GM18867 (cell line): ENCODE results near the gene MAGEA2.
A peak's percentile ranks its signal among the peaks of the same experiment; 100 is the strongest.
"Not testable (repeated sequence)": the region's sequence is repeated elsewhere in the genome, so short reads cannot be mapped to it uniquely, and the experiment has no call there.

Source experiments
- ATAC-seq: cut with Tn5 transposase; IDR thresholded peaks from one replicate; pipeline ENCODE4 v1.9.1; 2021; ENCODE audit warnings: mild to moderate bottlenecking, moderate library complexity; ENCODE audit not compliant: unreplicated experiment

Gene MAGEA2, protein sequence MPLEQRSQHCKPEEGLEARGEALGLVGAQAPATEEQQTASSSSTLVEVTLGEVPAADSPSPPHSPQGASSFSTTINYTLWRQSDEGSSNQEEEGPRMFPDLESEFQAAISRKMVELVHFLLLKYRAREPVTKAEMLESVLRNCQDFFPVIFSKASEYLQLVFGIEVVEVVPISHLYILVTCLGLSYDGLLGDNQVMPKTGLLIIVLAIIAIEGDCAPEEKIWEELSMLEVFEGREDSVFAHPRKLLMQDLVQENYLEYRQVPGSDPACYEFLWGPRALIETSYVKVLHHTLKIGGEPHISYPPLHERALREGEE

DNA sequence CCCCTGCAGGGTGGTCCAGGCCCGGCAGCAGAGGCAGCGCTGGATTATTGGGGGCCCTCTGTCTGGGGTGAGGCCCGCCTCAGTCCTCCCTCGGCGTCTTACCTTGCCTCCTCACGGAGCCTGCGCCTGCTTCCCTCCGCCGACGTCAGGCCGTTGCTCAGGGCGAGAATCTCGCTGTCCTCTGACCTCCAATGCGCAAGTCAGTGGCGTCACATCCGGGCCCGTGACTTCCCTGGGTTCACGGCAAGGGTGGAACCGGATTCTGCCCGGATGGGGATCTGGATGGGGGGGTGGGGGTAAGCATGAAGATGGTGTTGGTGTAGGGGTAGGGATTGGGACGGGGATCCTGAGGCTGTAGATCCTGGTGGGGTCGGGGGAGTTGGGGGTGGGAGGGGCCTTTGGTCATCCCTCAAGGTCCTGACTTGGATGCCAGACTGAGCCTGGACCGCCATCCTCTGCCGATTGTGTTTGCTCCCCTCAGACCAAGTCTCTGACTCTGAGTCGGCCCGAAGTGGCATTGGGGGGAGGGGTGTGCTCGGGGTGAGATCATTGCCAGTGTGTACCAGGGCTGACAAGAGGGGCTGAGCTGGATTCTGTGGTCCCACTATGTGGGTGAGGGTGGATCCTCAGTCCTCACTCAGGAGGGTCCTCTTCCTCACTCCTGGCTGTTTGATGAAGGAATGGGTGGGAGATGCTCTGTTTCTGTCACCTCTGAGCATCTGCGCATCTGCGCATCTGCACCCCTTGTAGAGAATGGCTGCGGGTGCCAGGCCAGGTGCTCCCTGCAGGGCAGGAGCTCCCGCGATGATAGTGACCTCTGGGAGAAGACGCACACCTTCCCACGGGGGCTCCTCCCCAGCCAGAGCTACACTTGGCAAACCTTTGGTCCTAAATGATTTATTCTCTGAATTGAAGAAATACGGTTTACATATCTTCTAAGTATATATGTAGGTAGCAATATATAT is at the start of gene MAGEA2:
Gene MAGEA2, minus strand, starts transcription at position 157 of the 965 bp plus-strand sequence. CDS start 2,479 bp downstream, outside the sequence.
- ATAC-seq: not testable (repeated sequence)

DNA sequence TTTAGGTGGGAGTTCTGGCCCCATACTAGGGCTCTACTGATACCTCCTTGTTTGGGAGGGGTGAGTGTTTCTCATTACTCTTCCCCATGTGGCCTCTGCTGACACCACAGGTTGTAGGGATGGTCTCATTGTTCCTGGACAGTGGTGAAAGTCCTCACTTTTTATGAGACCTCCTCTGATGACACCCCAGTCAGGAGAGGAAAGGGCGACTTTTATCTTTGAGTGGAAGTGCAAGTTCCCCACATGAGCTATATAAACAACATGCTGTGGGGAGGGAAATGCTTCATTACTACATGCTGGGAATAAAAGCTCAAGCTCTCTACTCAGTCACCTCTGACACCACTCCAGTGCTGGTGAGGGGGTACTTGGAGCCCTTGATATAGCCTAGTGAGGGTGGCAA is 45.3 kb upstream of the MAGEA2 start:
- ATAC-seq: no peak

DNA sequence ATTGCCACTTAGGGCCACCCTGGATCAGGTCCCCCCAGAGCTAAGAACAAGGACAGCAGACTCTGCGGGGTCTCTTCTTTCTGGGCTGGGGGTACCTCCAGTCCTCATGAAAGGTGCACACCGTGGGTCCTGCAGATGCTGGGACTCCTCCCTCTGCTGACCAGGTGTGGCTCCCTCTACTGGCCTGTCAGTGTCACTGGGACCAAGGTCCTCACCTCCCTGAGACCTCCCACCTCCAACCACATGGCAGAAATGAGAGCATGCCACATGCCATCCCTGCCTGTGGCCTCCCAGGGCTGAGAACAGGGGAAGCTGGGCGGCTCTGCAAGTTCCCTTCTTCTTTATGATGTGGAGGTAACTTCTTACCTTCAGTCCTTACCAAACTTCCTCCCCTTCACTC is 33.4 kb upstream of the MAGEA2 start:
- ATAC-seq: peak; percentile 94

DNA sequence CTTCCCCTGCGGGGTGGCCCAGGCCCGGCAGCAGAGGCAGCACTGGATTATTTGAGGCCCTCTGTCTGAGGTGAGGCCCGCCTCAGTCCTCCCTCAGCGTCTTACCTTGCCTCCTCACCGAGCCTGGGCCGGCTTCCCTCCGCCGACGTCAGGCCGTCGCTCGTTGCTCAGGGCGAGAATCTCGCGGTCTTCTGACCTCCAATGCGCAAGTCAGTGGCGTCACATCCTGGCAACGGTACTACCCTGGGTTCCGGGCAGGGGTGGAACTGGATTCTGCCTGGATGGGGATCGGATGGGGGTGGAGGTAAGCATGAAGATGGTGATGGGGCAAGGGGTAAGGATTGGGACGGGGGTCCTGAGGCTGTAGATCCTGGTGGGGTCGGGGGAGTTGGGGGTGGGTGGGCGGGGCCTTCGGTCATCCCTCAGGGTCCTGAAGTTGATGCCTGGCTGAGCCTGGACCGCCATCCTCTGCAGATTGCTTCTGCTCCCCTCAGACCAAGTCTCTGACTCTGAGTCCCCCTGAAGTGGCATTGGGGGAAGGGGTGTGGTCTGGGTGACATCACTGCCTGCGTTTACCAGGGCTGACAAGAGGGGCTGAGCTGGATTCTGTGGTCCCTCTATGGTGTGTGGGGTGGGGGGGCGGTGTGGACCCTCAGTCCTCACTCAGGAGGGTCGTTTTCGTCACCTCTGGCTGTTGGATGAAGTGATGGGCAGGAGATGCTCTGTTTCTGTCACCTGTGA is 16.1 kb upstream of the MAGEA2 start, which contains the start of gene MAGEA6:
Gene MAGEA6, minus strand, starts transcription at position 141 of the 741 bp plus-strand sequence. CDS start 2,039 bp downstream, outside the sequence.
- not testable (repeated sequence) for ATAC-seq

DNA sequence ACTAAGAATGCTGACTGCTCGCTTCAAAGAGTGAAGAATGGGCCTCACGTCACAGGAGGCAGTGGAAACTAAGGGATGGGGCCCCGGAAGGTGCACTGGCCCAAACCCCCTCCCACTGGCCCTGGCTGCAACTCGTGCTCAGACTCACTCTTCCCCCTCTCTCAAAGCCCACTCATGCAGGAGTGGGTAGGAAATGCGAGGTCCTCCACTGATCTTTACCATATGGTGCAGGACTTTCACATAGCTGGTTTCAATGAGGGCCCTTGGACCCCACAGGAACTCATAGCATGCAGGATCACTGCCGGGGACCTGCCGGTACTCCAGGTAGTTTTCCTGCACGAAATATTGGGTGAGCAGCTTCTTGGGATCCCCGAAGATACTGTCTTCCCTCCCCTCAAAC is 12.9 kb upstream of the MAGEA2 start:
- ATAC-seq: not testable (repeated sequence)

DNA sequence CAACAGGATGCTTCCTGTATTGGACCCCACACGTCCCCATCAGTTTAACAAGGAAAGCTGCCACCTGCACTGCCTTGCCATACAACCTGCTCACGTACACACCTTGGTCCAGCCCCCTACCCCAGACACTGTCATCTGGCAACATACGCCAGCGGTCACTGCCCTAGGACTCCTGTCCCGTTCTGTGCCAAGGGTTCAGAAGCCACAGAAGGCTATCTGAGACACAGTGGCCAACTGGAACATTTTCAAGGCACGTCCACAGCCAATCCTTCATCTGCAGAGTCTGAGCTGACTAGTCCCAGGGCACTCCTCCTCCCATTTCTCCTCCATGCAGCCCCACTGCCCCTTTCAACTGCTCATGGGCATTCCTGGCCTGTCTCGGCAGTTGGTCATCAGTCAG is 7.9 kb upstream of the MAGEA2 start:
- not testable (repeated sequence) for ATAC-seq

DNA sequence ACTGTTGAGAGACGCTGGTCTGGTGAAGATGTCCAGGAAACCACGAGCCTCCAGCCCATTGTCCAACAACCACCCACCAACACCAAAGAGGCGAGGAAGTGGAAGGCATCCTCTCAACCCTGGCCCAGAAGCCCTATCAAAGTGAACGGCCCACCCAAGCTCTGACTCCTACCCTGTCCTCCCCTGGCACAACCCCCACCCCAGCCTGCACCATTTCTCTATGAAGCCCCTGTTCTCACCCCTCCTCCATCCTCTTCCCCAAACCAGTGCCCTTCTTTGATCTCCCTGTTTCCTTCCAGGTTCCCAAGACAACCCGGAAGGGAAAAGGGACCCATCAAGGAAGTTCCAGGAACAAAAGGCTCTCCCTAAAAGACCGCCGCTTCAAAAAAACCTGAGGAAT is 5.9 kb upstream of the MAGEA2 start:
- ATAC-seq: not testable (repeated sequence)

DNA sequence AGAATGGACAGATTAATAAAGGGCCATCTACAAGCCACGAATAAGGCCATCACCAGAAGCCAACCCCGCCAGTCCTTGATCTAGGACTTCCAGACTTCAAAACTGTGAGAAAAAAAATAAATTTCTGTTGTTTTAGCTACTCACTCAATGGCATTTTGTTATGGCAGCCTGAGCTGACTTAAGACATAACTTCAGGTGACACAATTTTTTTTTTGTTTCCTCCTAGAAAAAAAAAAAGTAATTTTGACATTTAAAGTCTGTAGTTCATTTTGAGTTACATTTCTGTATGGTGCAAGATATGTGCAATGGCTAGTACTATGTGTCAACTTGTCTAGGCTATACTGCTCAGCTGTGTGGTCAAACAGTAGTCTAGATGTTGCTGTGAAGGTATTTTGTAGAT is 5.3 kb upstream of the MAGEA2 start, which contains the start of gene CSAG3:
Gene CSAG3, plus strand, starts transcription at position 301 of the 400 bp plus-strand sequence.
- not testable (repeated sequence) for ATAC-seq

DNA sequence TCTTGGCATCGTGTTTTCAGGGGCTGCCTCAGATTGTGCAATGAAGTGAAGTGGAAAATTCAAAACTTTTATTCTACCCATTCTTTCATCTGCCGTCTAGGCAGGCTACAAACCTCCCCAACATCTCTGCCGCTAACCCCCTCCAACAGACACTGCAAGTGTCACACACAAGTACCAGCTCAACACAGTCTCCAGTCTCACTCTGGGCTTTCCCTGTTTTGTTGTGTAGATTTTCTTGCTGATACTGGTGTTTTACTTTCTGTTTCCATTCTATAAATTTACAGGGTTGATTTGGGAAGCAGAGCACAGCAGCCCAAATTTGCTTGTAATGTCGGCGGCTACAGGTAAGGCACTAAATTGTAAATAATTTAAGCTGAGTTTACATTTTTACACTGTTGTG is 1.2 kb upstream of the MAGEA2 start:
- ATAC-seq: not testable (repeated sequence)

DNA sequence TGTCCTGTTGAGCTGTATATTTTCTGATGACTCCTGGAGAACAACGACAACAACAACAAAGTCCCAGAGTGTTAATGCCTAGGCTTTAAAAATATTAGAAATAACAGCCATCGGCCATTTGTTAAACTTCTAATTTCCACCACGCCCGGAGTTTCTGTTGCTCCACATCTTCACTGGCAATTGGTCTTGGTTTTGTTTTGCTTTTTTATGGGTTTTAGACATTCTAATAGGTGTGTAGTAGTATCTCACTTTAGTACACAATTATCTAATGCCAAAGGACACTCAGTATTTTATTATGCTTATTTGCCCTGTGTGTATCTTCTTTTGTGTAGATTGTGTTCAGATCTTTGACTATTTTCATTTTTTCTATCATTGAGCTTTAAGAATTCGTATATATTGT is 15.1 kb downstream of the MAGEA2 start:
- ATAC-seq: no peak

DNA sequence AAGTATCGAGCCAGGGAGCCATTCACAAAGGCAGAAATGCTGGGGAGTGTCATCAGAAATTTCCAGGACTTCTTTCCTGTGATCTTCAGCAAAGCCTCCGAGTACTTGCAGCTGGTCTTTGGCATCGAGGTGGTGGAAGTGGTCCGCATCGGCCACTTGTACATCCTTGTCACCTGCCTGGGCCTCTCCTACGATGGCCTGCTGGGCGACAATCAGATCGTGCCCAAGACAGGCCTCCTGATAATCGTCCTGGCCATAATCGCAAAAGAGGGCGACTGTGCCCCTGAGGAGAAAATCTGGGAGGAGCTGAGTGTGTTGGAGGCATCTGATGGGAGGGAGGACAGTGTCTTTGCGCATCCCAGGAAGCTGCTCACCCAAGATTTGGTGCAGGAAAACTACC is 17.1 kb downstream of the MAGEA2 start:
- ATAC-seq: not testable (repeated sequence)

DNA sequence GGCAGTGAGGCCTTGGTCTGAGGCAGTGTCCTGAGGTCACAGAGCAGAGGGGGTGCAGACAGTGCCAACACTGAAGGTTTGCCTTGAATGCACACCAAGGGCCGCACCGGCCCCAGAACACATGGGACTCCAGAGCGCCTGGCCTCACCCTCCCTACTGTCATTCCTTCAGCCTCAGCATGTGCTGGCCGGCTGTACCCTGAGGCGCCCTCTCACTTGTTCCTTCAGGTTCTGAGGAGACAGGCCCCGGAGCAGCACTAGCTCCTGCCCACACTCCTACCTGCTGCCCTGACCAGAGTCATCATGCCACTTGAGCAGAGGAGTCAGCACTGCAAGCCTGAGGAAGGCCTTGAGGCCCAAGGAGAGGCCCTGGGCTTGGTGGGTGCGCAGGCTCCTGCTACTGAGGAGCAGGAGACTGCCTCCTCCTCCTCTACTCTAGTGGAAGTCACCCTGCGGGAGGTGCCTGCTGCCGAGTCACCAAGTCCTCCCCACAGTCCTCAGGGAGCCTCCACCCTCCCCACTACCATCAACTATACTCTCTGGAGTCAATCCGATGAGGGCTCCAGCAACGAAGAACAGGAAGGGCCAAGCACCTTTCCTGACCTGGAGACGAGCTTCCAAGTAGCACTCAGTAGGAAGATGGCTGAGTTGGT is 17.7 kb downstream of the MAGEA2 start:
- ATAC-seq: no peak

DNA sequence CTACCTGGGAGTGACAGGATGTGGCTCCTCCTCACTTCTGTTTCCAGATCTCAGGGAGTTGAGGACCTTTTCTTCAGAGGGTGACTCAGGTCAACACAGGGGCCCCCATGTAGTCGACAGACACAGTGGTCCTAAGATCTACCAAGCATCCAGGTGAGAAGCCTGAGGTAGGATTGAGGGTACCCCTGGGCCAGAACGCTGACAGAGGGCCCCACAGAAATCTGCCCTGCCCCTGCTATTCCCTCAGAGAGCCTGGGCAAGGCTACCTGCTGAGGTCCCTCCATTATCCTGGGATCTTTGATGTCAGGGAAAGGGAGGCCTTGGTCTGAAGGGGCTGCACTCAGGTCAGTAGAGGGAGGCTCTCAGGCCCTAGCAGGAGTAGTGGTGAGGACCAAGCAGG is 18.5 kb downstream of the MAGEA2 start:
- ATAC-seq: no peak

DNA sequence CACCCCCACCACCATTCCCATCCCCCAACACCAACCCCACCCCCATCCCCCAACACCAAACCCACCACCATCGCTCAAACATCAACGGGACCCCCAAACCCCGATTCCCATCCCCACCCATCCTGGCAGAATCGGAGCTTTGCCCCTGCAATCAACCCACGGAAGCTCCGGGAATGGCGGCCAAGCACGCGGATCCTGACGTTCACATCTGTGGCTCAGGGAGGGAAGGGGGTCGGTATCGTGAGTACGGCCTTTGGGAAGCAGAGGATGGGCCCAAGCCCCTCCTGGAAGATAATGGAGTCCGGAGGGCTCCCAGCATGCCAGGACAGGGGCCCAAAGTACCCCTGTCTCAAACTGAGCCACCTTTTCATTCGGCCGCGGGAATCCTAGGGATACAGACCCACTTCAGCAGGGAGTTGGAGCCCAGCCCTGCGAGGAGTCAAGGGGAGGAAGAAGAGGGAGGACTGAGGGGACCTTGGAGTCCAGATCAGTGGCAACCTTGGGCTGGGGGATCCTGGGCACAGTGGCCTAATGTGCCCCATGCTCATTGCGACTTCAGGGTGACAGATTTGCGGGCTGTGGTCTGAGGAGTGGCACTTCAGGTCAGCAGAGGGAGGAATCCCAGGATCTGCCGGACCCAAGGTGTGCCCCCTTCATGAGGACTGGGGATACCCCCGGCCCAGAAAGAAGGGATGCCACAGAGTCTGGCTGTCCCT is 19.3 kb downstream of the MAGEA2 start:
- ATAC-seq: not testable (repeated sequence)

DNA sequence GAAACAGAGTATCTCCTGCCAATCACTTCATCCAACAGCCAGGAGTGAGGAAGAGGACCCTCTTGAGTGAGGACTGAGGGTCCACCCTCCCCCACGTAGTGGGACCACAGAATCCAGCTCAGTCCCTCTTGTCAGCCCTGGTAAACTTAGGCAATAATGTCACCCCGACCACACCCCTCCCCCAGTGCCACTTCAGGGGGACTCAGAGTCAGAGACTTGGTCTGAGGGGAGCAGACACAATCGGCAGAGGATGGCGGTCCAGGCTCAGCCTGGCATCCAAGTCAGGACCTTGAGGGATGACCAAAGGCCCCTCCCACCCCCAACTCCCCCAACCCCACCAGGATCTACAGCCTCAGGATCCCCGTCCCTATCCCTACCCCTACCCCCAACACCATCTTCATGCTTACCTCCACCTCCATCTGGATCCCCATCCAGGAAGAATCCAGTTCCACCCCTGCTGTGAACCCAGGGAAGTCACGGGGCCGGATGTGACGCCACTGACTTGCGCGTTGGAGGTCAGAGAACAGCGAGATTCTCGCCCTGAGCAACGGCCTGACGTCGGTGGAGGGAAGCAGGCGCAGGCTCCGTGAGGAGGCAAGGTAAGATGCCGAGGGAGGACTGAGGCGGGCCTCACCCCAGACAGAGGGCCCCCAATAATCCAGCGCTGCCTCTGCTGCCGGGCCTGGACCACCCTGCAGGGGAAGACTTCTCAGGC is 20.2 kb downstream of the MAGEA2 start, which contains the start of the genes CSAG1 and MAGEA12:
Gene CSAG1, minus strand, starts transcription at position 461 of the 715 bp plus-strand sequence. CDS start 1,261 bp downstream, outside the sequence.
Gene MAGEA12, plus strand, starts transcription at position 497 of the 715 bp plus-strand sequence. CDS start 2,405 bp downstream, outside the sequence.
- no peak for ATAC-seq

DNA sequence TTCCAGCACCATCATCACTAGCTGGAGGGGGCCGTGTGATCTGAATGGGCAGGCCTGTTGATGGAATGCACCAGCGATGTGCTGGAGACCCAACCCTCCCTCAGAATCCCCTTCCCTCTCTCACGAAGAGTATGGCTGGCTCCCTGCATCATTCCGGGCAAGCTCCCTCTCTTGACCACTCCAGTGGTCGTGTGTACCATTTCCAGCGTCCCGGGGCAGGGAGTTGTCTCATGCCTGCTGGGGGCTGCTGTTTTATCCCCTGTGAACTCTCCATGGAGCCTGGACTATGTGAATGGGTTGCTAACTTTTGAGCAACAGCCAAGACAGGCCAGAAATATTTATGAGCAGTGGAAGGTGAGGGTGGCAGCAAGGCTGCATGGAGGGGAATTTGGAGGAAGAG is 28.2 kb downstream of the MAGEA2 start:
- no peak for ATAC-seq

DNA sequence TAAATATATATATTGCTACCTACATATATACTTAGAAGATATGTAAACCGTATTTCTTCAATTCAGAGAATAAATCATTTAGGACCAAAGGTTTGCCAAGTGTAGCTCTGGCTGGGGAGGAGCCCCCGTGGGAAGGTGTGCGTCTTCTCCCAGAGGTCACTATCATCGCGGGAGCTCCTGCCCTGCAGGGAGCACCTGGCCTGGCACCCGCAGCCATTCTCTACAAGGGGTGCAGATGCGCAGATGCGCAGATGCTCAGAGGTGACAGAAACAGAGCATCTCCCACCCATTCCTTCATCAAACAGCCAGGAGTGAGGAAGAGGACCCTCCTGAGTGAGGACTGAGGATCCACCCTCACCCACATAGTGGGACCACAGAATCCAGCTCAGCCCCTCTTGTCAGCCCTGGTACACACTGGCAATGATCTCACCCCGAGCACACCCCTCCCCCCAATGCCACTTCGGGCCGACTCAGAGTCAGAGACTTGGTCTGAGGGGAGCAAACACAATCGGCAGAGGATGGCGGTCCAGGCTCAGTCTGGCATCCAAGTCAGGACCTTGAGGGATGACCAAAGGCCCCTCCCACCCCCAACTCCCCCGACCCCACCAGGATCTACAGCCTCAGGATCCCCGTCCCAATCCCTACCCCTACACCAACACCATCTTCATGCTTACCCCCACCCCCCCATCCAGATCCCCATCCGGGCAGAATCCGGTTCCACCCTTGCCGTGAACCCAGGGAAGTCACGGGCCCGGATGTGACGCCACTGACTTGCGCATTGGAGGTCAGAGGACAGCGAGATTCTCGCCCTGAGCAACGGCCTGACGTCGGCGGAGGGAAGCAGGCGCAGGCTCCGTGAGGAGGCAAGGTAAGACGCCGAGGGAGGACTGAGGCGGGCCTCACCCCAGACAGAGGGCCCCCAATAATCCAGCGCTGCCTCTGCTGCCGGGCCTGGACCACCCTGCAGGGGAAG is 39.5 kb downstream of the MAGEA2 start, which contains the start of gene MAGEA2B:
Gene MAGEA2B, plus strand, starts transcription at position 814 of the 973 bp plus-strand sequence. CDS start 2,479 bp downstream, outside the sequence.
- not testable (repeated sequence) for ATAC-seq
